GM19455 (cell line): ENCODE measurements around the gene HPD.
"Not testable (repeated sequence)": the region's sequence is repeated elsewhere in the genome, so short reads cannot be mapped to it uniquely, and the experiment has no call there.

Experiments
- ATAC-seq: cut with Tn5 transposase; IDR thresholded peaks from one replicate; pipeline ENCODE4 v1.9.1; 2021; ENCODE audit not compliant: unreplicated experiment

Gene HPD

DNA sequence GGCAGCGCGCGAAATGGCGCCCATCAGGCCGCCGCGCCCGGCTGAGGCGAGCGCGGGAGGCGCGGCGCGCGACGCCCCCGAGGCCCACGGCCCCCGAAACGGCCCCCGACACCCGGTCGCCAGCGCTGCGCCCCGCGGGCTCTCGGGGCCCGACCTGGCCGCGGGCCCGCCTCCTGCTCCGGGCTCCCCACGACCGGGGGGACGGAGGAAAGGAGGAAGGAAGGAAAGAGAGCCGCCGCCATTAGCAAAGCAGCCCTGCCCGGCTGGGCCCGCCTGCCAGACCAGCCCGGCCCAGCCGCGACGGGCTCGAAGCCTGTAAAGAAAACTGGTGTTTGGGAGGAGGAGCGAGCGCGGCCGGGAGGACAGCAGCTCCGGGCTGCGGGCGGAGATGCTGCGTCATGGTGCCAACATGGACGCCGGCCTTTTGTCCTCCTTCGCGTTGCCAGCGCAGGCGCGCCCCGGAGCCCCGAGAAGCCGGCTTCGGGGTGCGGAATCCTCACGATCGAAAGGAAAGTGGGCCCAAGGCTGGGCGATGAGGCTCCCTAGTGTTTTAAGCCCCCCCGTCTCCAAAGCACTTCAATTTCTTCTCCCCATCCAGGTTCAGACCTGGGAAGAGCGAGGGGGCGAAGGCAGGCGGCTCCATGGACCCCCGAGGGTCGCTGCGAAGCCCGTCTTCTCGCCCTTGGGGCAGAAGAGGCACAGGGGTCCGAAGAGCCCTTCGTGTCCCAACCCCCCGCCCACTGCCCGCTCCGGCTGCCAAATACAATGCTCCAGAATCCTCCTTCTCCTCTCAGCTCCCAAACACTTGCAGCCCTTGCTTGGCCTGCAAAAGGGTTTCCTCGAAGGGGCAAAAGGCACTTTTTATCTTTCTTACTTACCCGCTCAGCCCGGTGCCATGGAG lies 57.7 kb downstream of the HPD start:
- ATAC-seq, result no peak

DNA sequence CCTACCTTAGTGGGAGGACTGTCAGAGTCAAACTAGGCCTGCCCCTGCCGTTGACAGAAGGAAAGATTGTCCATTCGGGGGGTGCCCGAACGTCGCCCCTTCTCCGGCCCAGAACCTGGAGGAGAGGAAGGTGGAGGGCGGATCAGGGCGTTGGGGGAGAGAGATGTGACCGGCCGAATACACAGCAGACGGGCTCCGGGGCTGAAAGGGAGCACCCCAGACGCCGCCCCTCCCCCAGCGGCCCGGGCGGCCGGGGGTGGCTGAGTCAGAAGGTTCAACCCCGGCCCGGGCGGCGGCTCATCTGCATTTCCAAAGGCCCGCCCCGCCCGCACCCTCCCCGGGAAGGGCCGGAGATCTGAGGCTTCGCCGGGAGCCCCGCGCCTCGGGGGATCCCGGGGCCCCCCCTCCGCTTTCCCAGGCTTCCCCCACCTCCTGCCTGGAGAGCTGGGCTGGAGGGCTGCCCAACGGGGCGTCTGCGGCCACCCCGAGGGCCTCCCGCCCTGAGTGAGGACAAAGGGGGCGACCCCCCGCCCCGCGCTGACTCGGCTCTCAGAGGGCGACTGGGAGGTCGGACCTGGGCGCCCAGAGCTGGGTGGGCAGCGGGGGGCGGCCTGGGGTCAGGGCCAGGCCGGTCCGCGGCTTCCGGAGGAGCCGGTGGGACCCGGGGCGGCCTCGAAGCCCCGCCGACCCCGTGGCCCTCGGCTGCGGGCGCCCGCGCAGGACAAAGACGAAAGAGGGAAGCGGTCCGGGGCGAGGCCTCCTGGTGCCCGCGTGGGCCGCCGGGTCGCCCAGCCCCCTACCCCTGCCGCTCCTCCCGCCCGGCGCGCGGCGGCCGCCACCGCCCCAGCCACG lies 58.6 kb downstream of the HPD start:
- no peak for ATAC-seq

DNA sequence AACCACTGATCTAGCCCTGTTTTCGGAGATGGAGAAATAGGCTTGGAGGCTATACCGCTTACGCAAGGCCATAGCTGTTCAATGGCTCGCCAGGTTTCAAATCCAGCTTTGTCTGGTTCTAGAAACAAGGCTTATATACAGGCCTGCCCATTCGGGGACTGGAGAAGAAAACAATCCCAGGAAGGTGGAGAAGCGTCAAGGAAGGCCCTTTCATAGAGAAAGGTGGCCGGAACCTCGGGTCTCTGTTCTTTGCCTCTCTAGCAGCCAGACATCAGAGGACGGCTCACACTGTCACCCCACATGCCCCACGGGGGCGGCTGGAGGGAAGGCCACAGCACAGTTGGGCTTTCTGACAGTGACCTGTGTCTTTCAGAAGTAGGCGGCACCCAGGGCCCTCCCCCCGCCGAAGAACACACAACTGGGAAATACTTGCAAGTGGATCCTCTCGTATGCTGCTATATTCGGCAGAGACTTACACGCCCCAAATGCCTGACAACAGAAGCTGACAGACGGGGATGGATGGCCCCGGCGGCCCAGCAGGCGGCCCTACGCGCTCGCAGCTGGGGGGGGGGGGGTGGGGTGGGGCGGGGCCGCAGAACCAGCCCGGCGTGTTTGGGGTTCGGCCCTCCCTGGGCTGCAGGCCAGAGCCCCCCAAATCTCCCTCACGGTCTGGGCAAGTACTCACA lies 59.4 kb downstream of the HPD start:
- no peak for ATAC-seq

DNA sequence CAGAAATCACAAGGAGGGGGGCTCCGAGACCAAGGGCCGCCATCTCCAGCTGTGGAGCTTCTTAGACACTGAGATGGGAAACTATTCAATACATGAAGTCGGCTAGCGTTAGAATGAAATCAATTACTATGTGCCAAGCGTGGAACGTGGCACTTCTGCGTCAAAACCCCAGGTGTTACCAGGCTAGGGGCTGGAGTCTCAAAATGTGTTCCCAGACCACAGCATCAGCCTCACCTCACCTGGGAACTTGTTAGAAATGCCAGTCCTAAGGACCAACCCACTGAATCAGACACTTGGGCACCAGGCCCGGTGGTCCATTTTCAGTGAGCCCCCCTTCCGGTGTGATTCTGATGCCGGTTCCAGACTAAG lies 59.9 kb downstream of the HPD start:
- no peak for ATAC-seq

DNA sequence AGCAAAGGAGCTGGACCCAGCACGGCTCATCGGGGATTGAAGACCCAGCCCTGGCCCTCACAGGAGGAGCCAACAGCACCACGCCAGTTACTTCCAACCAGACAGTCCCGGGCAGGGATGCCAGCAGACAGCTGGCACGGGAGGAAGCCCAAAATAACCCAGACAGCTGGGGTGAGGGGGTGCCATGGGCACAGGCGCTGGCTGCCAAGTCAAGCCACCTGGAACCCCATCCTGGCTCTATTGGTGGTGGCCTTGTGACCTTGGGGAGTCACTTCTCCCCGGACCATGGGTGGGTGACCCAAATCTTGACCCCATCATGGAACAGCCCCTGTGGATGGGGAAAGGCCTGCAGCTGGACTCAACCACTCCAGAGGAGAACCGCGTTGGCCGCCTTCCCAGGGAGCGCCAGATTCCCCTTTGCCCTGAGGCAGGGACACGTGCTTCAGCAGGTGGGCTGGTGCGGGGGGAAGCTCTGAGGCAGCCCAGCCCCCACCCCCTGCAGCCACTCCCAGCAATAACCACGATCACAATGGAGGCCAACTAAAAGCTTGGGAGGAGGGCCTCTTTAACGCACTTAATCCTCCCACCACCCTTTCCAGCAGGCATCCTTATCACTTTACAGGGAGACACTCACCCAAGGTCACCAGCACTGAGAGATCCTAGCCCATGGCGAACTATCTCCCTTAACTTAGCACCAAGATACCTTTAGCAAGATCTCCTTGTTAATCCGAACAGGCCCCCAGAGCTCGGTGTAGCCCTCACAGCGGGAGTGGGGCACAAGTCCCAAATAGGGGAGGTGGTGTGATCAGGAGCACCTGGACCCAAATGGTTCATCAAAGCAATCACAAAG lies 60.5 kb downstream of the HPD start:
- no peak for ATAC-seq

DNA sequence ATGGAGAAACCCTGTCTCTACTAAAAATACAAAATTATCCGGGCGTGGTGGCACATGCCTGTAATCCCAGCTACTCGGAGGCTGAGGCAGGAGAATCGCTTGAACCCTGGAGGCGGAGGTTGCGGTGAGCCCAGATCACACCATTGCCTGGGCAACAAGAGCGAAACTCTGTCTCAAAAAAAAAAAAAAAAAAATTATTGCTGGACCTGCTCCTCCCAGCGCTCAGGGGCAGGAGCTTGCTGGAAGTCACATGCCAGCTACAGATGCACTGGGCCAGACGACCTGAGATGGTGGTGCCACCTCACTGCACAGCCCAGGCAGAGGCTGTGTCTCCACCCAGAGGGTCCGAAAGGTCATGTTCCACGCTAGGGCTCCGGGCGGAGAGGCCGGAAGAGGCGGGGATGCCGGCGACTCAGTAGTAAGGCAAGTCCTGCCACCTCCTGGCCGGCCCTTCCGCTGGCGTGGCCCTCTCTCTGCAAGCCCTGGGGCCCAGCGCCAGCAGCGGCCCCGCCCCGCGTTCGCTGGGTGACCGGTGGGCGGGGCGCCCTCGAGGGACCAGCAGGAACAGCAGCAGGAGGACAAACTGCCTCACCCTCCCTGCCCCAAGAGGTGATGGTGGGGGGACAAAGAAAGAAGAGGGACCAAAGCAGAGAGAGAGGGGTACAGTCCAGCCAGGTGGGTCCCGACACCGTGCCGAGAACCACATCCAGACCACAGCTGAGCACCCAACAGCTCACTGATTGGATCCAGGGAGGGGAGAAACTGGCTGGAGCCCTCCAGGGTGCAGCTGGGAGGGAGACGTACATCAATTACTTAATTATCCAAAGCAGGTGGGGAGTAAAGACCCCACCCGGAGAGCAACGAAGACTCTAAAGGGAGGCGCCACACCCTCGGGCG lies 61.6 kb downstream of the HPD start:
- no peak for ATAC-seq

DNA sequence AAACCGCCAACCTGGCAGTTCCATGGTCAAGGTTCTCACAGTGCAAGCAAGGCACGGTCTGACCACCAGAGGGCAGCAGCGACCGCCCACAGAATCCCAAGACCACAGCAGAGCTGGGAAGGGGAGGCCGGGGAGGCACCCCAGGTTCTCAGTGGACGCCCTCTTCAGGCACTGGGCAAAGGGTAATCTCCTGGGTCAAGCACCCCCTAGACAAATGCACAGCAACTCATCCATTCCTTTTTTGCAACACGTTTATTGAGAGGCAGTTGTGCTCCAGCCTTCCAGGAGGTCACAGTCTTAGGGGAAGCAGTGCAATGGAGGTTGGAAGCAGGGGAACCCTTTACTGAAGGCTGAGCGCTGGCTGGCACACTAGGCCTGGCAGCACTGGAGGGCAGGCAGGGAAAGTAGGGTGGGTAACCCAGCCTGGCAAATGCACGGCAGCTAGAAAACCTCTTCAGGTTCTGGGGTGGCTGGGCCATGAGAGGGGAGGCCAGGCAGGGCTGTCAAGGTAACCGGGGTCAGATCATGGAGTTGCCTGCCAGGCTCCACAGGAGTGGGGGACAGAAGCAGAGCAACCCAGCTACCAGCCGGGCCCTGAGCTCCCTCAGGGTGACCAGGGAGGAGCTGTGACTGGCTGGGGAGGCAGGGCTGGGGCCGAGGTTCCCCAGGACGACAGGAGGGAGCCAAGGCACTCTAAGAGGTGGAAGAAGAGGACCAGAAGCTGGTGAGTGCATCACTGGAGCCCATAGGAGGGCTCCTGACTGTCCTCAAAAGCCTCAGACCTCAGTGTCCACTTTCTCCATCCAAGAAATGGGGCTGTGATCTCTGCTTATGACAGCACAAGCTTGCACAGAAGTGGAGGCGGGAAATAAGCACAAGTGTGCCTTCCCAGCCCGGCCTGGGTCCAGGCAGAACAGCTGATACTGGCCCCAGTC lies 63.4 kb downstream of the HPD start:
- no peak for ATAC-seq

DNA sequence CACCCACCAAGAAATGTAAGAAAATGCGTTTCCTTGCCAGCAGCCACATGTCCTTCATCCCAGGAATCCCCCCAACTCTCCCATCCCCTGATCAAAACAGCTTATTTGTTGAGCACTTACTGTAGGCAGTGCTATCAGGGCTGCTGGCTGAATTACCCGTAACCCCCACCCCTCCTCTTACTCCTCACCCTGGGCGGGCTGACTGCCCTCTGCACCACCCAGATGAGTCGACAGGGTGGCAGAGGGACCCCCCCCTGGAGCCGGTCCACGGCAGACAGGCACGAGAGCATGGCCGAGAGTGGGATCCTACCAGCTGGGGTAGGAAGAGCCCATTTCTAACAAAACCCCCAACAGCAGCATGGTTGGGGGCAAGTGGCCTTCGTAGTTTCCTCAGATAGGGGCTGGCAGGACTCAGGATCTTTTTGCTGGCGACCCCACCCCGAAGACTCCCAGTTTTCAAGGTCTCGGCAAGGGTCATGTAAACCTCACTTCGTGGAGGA lies 64.1 kb downstream of the HPD start:
- no peak for ATAC-seq

DNA sequence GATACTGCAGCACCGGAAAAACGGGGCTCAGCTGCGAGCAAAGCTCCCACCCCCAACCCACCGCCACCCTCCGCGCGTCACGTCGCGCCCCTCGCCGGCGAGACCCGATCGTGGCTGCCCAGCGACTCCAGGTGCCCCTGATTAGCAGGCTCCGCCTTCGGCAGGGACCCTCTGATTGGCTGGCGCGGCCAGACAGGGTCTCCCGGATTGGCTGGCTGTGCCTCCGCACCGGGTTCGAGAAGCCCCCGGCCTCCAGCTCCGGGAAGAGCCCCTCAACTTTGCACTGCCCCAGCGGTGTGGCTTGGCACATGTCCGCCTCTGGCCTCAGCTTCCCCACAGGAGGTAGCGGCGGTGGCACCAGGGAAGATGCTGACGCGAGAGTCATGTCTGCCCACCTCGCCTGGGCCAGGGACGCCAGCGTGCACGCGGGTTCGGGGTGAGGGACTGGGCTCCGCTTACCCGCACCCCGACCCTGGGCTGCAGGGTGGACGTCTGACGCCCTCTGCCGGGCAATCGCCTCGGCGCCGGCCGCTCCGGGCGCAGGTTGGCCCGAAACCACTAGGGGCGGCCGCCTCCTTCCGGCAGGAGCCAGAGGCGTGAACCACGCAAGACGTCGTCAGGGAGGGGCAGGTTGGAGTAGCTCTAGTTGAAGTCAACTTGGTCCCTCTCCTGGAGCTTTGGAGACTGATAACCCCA lies 64.7 kb downstream of the HPD start:
- peak; percentile 44 for ATAC-seq

DNA sequence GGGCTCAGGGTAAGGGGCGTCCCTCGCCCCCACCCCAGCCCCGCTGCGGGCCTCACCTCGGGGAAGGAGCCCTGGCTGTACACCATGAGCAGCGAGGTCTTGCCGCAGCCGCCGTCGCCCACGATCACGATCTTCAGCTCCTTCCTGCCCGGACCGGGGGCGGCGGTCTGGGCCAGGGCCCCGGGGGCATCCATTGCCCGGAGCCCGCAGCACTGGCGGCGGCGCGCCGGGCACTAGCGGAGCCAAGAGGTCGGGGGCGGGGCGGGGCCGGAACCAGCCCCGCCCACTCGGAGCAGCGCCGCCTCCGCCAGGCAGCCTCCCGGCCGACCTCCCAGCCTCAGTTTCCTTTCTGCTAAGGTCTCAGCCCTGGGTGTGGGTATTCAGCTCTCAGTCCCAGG lies 65.2 kb downstream of the HPD start, which contains the start of gene RHOF:
Gene RHOF, minus strand, starts transcription at position 249 of the 398 bp plus-strand sequence. Its CDS starts 55 bp downstream, at position 194.
- peak; percentile 19 for ATAC-seq

DNA sequence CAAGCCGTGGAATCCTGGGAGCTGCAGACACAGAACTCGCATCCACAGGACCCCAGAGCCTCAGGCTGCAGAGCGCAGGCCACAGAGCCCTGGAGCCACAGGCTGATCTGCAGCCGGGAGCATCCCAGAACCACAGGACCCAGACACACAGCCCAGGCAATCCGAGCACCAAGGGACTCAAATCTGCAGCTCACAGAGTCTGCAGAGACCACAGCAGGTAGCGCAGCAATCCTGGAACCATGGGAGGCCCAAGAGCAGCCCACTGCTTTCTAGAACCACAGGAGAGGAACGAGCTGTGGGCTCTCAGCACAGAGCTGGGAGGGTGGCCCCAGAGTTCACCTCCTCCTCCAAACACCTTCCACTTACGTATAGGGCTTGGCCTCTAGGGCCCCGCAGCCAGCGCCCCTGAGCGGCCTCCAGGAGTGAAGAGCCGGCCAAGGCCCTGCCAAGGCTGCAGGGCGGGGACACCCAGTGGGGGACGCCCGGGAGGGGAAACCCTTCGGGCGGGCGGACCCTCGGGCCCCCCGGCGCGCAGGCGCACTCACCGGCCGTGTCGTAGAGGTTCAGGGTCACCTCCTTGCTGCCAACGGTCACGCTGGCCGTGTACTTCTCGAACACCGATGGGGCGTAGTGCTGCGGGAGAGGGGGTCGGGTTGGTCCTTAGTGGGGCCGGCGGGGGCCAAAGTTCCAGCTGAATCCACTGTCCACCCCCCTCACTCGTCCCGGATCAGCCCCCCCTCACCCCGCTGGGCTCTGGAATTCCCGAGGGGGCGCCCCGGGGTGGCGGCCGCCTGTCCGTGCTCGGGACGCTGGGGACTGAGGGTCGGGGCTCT lies 65.8 kb downstream of the HPD start:
- ATAC-seq, result no peak

DNA sequence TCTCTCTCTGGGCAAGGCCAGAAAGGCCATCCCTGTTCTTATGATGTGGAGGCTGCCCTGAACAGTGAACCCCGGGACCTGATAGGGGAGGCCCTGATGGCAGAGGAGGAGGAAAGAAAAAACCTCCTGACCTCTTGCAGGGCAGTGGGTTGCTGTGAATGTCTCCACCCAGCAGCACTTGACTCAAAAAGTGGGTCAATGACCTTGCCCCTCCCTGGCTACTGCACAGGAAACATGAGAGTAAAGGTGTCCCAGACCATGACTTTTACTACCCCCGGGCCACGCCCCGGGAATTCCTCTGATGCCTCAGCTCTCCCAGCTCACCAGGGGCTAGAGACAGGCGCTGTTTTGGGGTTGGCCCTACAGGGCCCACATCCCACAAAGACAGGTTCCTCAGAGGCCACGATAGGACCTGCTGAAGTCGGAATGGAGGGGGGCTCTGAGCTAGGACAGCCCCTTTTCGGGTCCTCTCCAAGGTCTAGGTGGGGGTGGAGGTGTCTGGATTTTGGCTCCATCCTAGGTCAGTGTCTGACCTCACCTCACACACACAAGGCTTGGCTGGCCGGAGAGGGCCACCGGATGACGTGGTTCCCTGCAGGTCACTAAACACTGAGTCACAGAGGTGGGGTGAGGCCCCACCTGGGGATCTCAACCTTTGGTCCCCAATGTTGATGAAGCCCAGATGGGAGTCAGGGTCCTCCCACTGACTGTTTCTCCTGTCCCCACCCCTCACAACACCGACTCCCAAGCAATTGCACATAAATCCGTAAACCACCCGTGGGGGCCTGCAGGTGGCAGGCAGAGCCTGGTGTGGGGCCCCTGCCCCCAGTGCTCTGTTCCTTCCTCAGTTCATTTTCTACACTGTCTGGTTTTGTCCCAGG lies 66.7 kb downstream of the HPD start:
- no peak for ATAC-seq

DNA sequence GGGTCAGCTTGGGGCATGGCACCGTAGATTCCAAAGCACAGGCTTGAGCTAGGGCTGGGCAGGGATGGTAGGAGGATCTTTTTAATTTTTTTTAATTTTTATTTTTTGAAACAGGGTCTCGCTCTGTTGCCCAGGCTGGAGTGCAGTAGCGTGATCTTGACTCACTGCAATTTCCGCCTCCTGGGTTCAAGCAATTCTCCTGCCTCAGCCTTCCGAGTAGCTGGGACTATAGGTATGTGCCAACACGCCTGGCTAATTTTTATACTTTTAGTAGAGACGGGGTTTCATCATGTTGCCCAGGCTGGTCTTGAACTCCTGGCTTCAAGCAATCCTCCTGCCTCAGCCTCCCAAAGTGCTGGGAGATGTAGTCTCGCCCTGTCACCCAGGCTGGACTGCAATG lies 67.9 kb downstream of the HPD start:
- not testable (repeated sequence) for ATAC-seq

DNA sequence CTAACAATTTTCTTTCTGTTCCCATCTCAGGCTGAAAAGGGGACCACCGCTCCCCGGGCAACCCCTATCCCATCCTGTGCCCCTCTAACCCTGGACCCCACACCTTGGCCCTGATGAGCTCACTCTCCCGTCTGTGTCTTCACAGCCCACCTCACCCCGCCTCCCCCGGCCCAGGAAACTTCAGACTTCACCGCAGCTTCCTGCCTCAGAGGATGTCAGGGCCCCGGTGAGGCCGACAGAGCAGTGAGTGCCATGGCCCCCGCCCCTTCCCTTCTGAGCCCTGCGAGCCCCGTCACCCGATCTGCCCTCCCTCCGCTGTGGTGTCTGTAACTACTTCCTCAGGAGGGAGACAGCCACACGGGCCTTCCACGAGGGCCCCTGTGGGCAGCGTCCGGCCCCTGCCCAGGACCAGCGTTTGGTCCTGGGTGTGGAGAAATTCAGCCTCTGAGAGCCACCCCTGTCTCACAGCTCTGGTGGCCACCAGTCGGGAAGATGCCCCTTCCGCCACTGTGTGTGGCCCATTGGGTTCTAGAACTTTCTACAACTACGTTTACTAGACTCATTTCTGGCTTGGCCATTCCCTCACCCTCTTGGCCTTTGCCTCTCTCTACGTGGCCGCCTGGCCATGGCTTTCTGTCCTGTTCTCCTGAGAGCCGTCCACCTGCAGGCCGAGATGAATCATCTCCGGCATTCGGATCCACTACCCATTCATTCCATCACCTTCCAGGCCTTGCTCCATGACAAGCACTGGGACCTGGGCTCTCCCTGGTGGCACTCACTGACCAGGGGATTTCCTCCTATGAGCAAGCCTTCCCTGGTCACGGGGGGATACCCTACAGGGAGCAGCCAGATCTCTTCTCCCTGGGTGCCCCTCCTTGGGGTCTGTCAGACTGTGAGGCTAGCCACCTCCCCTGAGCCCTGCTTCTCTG lies 68.6 kb downstream of the HPD start:
- ATAC-seq, result peak; percentile 39
